A673 (cell line): ENCODE measurements around the gene SARNP.

Experiments used
- EZH2 ChIP-seq: fragments of 200-600 bp; sonication (generic); IDR thresholded peaks from 2 replicates; pipeline ENCODE4 v1.6.1; 2017; ENCODE audit warnings: borderline replicate concordance, low read depth, mild to moderate bottlenecking, mixed read lengths, antibody characterized with exemption, low read length; ENCODE audit not compliant: poor library complexity, severe bottlenecking
- TF ChIP-seq, protein P1 (sequence below): fragments of 300-800, 200-600 bp; sonication (generic); conservative IDR thresholded peaks from 2 replicates; pipeline ENCODE4 v1.5.1; 2017; ENCODE audit warnings: low read depth, mild to moderate bottlenecking, antibody characterized with exemption, low read length, moderate library complexity, mixed read lengths

DNA sequence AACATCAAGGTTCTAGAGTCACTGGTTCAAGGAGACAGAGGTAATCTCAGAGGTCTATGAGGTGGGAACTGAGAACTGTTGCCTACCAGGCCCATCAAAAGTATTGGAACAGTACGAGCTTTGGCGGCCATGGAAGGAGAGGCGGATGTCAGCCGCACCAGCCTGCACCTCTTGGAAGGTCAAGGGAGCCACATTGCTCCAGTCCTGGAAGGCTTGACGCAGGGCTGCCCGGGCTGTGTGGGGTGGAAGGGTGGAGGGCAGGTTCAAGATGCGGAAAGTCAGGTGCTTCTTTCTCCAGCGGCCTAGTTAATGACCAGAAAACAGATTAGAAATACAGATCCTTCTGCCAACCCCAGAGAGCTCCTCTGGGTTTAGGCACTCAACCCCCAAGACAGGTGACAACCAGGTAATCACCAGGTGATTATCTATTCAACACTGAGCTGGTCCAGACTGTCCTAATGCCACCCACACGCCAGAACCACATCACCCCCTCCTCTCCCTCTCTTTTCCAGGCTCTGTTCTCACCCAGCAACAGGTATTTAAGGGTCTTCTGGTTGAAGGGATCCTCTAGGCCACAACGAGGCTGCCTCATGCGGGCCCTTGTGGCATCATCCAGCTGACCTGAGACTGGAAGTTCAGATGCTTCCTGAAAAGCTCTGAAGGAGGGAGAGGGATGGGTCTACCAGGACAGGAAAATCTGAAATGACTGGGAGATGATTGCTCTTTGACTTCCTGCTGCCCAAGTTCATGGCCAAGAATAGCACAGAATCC, 23.2 kb upstream of the SARNP start:
- TF ChIP-seq, protein P1, sequence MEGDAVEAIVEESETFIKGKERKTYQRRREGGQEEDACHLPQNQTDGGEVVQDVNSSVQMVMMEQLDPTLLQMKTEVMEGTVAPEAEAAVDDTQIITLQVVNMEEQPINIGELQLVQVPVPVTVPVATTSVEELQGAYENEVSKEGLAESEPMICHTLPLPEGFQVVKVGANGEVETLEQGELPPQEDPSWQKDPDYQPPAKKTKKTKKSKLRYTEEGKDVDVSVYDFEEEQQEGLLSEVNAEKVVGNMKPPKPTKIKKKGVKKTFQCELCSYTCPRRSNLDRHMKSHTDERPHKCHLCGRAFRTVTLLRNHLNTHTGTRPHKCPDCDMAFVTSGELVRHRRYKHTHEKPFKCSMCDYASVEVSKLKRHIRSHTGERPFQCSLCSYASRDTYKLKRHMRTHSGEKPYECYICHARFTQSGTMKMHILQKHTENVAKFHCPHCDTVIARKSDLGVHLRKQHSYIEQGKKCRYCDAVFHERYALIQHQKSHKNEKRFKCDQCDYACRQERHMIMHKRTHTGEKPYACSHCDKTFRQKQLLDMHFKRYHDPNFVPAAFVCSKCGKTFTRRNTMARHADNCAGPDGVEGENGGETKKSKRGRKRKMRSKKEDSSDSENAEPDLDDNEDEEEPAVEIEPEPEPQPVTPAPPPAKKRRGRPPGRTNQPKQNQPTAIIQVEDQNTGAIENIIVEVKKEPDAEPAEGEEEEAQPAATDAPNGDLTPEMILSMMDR: no peak
- TF ChIP-seq EZH2: no peak
